Mononuclear cell (primary cell): ENCODE data around the gene PAPOLA. TPM values are rescaled to one million over a fixed set of nuclear protein-coding genes. Genes with fewer than 3 reads are reported as not detected.
A peak's percentile ranks its signal among the peaks of the same experiment; 100 is the strongest.
"Not testable (repeated sequence)": the region's sequence is repeated elsewhere in the genome, so short reads cannot be mapped to it uniquely, and the experiment has no call there.

Source experiments
- H3K27me3 ChIP-seq: 2 replicates; pipeline ENCODE4 v1.6.0; 2011; ENCODE audit warnings: low read length, control low read depth; ENCODE audit not compliant: insufficient read depth
- H3K4me1 ChIP-seq: 2 replicates; pipeline ENCODE4 v1.5.1; 2011; ENCODE audit warnings: mild to moderate bottlenecking, low read length, control low read depth; ENCODE audit not compliant: insufficient read depth
- H3K4me3 ChIP-seq: 2 replicates; pipeline ENCODE4 v1.5.1; 2011; ENCODE audit warnings: mild to moderate bottlenecking, low read length, moderate library complexity
- H3K9me3 ChIP-seq: 2 replicates; pipeline ENCODE4 v1.5.1; 2011; ENCODE audit warnings: low read depth, mild to moderate bottlenecking, control low read depth, low read length
- total RNA-seq: library from RNA; depleted of rRNA; stranded (reverse); fragments of >200 nt; gene quantifications from one replicate; pipeline ENCODE4 v1.2.3, GENCODE V29; 2012

The PAPOLA gene
- total RNA-seq, result 168 TPM

GRCh38 chr14:96501740-96502620 is at the start of gene PAPOLA:
PAPOLA (plus strand) TSS chr14:96502382; CDS start chr14:96502593, 211 bp downstream.
- Histone ChIP-seq H3K4me3 (peak within 1 kb of the TSS; percentile 98), H3K9me3 (no peaks in the 10 kb centered on the region), H3K27me3 (no peaks in the 10 kb centered on the region), H3K4me1 (peaks cover 54% of the 10 kb centered on the region)

GRCh38 chr14:96452684-96453083 is 49.5 kb upstream of the PAPOLA start:
- H3K4me3 ChIP-seq, result no peak overlapping the region
- no peaks in the 10 kb centered on the region for H3K27me3 ChIP-seq
- H3K4me1 ChIP-seq, result no peaks in the 10 kb centered on the region
- no peaks in the 10 kb centered on the region for H3K9me3 ChIP-seq

- no peaks in the 10 kb centered on the region for H3K27me3 ChIP-seq
- no peaks in the 10 kb centered on the region for H3K4me1 ChIP-seq
- H3K9me3 ChIP-seq, result no peaks in the 10 kb centered on the region
- no peak overlapping the region for H3K4me3 ChIP-seq
These were observed 46.6 kb upstream of the PAPOLA start for GRCh38 chr14:96455588-96455987.

GRCh38 chr14:96459851-96460250 is 42.3 kb upstream of the PAPOLA start:
- no peaks in the 10 kb centered on the region for H3K27me3 ChIP-seq
- no peaks in the 10 kb centered on the region for H3K9me3 ChIP-seq
- no peak overlapping the region for H3K4me3 ChIP-seq
- no peaks in the 10 kb centered on the region for H3K4me1 ChIP-seq

GRCh38 chr14:96461950-96462798 is 40.0 kb upstream of the PAPOLA start:
- Histone ChIP-seq H3K4me3 (no peak overlapping the region), H3K9me3 (no peaks in the 10 kb centered on the region), H3K4me1 (no peaks in the 10 kb centered on the region), H3K27me3 (no peaks in the 10 kb centered on the region)

- no peaks in the 10 kb centered on the region for H3K27me3 ChIP-seq
- H3K4me1 ChIP-seq, result no peaks in the 10 kb centered on the region
- no peak overlapping the region for H3K4me3 ChIP-seq
- H3K9me3 ChIP-seq, result no peaks in the 10 kb centered on the region
These were observed 38.0 kb upstream of the PAPOLA start for GRCh38 chr14:96464136-96464535.

- H3K9me3 ChIP-seq, result no peaks in the 10 kb centered on the region
- no peak overlapping the region for H3K4me3 ChIP-seq
- no peaks in the 10 kb centered on the region for H3K27me3 ChIP-seq
- H3K4me1 ChIP-seq, result no peaks in the 10 kb centered on the region
These were observed 35.3 kb upstream of the PAPOLA start for GRCh38 chr14:96466918-96467317.

GRCh38 chr14:96470331-96470730 is 31.9 kb upstream of the PAPOLA start:
- no peaks in the 10 kb centered on the region for H3K9me3 ChIP-seq
- no peak overlapping the region for H3K4me3 ChIP-seq
- H3K27me3 ChIP-seq, result no peaks in the 10 kb centered on the region
- H3K4me1 ChIP-seq, result no peaks in the 10 kb centered on the region

- H3K9me3 ChIP-seq, H3K27me3 ChIP-seq, H3K4me1 ChIP-seq, H3K4me3 ChIP-seq: not testable (repeated sequence)
These were observed 31.2 kb upstream of the PAPOLA start for GRCh38 chr14:96470967-96471366.

- Histone ChIP-seq H3K9me3 (no peaks in the 10 kb centered on the region), H3K4me3 (no peak overlapping the region), H3K4me1 (no peaks in the 10 kb centered on the region), H3K27me3 (no peaks in the 10 kb centered on the region)
These were observed 24.1 kb upstream of the PAPOLA start for GRCh38 chr14:96478119-96478518.

- no peak overlapping the region for H3K4me3 ChIP-seq
- no peaks in the 10 kb centered on the region for H3K27me3 ChIP-seq
- H3K4me1 ChIP-seq, result no peaks in the 10 kb centered on the region
- no peaks in the 10 kb centered on the region for H3K9me3 ChIP-seq
These were observed 22.6 kb upstream of the PAPOLA start for GRCh38 chr14:96479435-96480146.

GRCh38 chr14:96481731-96482314 is 20.4 kb upstream of the PAPOLA start:
- Histone ChIP-seq H3K9me3 (no peaks in the 10 kb centered on the region), H3K27me3 (no peaks in the 10 kb centered on the region), H3K4me3 (no peak overlapping the region)

GRCh38 chr14:96482986-96483385 is 19.2 kb upstream of the PAPOLA start:
- no peaks in the 10 kb centered on the region for H3K9me3 ChIP-seq
- no peak overlapping the region for H3K4me3 ChIP-seq
- H3K27me3 ChIP-seq, result no peaks in the 10 kb centered on the region
- H3K4me1 ChIP-seq, result no peaks in the 10 kb centered on the region

More at GRCh38 chr14:96481731-96482314, 20.4 kb upstream of the PAPOLA start:
- no peaks in the 10 kb centered on the region for H3K4me1 ChIP-seq

- Histone ChIP-seq H3K4me1 (no peaks in the 10 kb centered on the region), H3K9me3 (no peaks in the 10 kb centered on the region), H3K27me3 (no peaks in the 10 kb centered on the region), H3K4me3 (no peak overlapping the region)
These were observed 17.8 kb upstream of the PAPOLA start for GRCh38 chr14:96484399-96484798.
